GM19239 (cell line): ENCODE data around the gene ICA1.
A peak's percentile ranks its signal among the peaks of the same experiment; 100 is the strongest.

ENCODE experiments used
- DNase-seq: peaks from one replicate; pipeline ENCODE4 v3.0.0; 2011; ENCODE audit warnings: low spot score; ENCODE audit not compliant: insufficient read length
- FAIRE-seq: peaks from 2 replicates; lab custom pipeline; 2011; peaks lifted over from hg19 to GRCh38; lab: Jason Lieb, UNC

Gene ICA1

GRCh38 chr7:8141070-8141469, 120.9 kb downstream of the ICA1 start:
- FAIRE-seq (no peak), DNase-seq (no peak)

- DNase-seq: no peak
- FAIRE-seq: no peak
These were observed 125.8 kb downstream of the ICA1 start for GRCh38 chr7:8136051-8136730.

GRCh38 chr7:8135417-8135816, 126.5 kb downstream of the ICA1 start:
- FAIRE-seq: peak; percentile 71
- no peak for DNase-seq

GRCh38 chr7:8134089-8134733, 127.8 kb downstream of the ICA1 start:
- DNase-seq (no peak), FAIRE-seq (peak; percentile 96)

DNA sequence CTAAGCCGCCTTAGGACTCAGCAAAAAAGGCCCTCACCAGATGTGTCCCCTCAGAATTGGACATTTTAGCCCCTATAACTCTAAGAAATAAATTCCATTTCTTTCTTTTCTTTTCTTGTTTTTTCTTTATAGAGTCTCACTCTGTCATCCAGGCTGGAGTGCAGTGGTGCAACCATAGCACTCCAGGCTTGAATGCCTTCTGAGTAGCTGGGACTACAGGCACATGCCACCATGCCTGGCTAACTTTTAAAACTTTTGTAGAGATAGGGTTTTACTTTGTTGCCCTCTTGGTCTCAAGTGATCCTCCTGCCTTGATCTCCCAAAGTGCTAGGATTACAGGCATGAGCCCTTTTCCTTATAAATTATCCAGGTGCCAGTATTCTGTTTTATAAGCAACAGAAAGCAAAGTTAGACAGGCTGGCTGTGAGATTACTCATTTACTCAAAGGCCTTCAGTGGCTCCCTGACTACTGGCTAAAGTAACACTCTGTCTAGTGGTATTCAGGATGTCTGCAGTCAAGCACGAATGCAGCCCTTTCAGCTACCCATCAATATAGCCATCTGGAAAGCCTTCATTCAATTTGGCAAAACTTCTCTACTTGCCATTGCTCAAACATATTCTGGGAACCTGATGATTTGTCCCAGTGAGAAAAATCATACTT, 128.6 kb downstream of the ICA1 start:
- FAIRE-seq (no peak), DNase-seq (no peak)

- FAIRE-seq (peak; percentile 100), DNase-seq (no peak)
These were observed 130.0 kb downstream of the ICA1 start for GRCh38 chr7:8131694-8132605.

DNA sequence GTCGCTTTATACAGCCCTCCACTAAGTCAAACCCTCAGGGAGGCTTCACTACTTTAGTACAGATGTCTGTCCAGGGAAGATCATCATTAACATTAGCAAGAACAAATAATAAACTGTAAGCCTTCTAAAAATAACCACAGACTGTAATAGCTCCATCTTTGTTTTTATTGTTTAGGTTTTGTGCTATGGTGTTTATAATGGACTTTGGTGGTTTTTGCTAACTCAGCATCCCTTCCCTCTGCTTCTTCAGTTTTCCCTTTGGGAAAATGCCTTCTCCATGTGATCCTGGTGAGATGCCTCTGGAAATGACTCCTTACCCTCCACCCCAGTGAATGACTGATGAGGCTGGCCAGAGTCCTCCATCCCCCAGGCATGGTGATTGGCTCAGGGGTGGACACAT, 131.3 kb downstream of the ICA1 start:
- no peak for DNase-seq
- peak; percentile 18 for FAIRE-seq

DNA sequence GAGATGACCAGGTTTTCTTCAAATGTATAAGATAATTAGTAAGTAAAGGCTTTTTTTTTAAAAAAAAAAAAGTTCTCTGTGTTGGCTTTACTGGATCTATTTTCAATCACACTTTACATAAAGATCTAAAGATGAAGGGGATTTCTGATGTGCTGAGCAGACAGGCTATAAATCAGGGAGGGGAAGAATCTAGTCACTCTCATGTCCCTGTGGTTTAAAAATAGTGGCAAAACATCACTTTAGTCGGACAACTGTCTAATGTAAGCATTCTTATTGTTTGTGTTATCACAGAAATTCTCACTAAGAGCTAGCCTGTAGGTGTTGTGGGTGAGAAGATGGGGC, 132.7 kb downstream of the ICA1 start:
- FAIRE-seq (no peak), DNase-seq (no peak)

- no peak for DNase-seq
- peak; percentile 83 for FAIRE-seq
These were observed 133.3 kb downstream of the ICA1 start for GRCh38 chr7:8128449-8129317.

- FAIRE-seq (no peak), DNase-seq (no peak)
These were observed 135.3 kb downstream of the ICA1 start for GRCh38 chr7:8126601-8127167.

DNA sequence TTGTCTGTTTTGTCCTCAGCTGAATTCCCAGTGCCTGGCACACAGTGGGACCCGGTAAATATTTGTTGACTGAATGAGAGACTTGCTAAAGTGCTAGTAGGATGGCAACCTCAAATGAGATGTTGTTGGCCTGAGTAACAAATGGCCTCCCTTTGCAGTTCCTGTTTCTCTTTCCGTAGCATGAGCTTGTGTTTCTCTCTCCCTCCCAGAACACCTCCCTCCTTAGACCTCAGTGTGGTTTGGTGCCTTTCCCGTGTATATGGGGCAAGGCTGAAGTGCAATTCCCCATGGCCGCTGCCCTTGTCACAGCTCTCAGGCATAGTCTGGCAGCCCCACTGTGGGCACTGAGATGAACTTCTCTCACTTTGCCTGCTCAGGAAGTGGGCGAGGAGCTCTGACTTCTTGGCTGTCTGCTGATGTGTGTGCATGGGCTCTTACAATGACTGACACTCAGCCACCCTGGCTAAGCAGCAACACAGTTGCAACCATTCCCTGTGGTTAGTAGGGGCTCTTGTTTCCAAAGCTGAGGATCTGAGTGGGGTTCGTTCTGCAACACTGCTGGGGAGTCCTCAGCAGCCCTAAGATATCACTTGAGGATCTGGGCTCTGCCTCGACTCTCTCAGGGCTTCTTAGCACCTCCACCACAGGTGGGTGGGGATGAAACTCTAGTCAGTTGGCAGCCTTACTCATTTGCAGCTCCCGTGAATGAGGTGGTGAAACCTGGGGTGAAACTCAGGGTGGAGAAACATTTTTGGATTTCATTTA, 136.1 kb downstream of the ICA1 start:
- no peak for DNase-seq
- peak; percentile 97 for FAIRE-seq

- FAIRE-seq: peak; percentile 94
- no peak for DNase-seq
These were observed 140.7 kb downstream of the ICA1 start for GRCh38 chr7:8121243-8121642.

GRCh38 chr7:8120390-8121058, 141.4 kb downstream of the ICA1 start:
- FAIRE-seq: peak; percentile 74
- DNase-seq: no peak

GRCh38 chr7:8119262-8119661, 142.7 kb downstream of the ICA1 start:
- FAIRE-seq: no peak

DNA sequence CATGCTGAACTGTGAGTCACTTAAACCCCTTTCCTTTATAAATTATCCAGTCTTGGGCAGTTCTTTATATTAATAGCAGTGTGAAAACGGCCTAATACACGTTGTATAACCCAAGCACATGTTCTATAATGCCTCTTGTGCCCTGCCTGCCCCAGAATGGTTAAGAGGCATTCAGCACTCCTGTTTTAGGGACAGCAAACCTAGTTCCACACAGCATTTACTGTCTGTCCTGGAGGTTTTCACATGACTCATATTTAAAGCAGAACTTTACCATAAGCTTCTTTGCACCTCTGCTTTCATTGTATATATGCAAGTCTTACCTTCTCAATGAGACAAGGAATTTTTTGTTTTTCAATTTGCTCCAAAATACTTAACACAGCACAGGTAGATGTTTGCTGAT, 144.8 kb downstream of the ICA1 start:
- DNase-seq (no peak), FAIRE-seq (peak; percentile 81)

More at GRCh38 chr7:8119262-8119661, 142.7 kb downstream of the ICA1 start:
- no peak for DNase-seq

DNA sequence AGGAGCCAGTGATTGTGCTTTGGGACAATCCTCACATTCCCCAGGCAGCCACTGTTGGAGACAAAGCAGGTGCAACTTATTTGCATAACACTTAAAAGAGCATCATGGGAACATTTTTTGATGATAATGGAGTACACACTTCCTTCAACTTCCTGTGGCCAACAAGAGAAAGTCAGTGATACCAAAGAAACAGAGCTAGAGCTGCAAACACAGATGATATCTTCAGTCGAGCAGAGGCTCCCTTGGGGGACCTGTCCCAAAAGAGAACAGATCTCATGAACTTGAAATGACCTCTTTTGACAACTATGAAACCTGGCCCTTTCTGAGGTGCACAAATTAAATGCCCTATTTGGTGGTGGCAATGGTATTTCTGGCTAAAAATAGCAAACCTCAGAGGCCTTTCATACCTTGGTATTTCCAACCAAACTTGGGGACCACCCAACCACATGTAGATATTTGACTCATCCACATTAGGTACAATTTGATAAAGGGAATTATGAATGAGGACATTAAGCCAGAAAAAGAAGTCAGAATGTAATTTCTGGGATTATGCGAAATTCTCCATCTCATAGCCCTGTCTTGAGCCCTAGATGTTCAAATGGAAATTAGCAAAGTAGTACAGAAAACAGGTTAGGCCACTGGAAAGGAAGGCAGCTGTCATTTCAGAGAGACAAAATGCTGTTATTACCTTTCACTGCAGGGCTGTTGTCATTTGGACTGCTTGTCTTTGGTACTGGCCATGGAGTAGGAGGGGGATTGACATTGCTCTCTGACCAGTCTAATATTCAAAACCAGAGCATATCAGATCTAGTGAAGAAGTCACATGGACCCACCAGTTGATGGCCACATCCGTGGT, 146.2 kb downstream of the ICA1 start:
- peak; percentile 99 for FAIRE-seq
- peak; percentile 52 for DNase-seq

DNA sequence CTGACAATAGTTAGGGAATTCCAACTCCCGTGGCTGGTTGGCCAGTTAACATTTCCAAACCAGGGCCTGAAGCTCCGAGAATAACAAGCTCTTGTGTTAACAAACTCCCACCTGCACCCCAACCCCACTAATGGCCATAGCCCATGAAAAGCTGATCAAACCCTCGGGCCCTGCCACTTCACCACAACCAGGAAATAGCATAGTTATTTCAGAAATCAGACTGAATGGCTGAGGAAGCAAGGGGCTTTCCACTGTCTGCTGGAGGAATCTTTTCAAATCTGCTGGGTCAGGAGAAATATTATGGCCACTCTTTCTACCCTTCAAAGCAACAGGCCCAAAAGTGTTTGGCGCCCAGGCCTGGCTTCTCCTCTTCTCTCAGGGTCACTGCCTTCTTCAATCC, 147.8 kb downstream of the ICA1 start:
- DNase-seq: no peak
- no peak for FAIRE-seq
